ENCODE measurements around the gene TMEM184C. TPM values are rescaled to one million over a fixed set of nuclear protein-coding genes. Genes with fewer than 3 reads are reported as not detected.

The TMEM184C gene
- total RNA-seq, 2 experiments from 2014 or later = 29.2 to 31.8 TPM

- ChIA-PET POLR2A (no interaction called here), CTCF (interaction anchor here (0.7 to 3.6 kb wide), 5 partner anchors 20 to 176 kb away, joined by 3 to 40 read pairs (median 3); partner anchors contain the start of gene ARHGAP10)
Measured at GRCh38 chr4:147707892-147708672, 90.9 kb downstream of the TMEM184C start.

GRCh38 chr4:147709999-147710398 lies 92.8 kb downstream of the TMEM184C start:
- CTCF ChIA-PET = interaction anchor here (3.6 kb wide), 1 partner anchor 156 kb away, joined by 40 read pairs; no protein-coding TSS in a partner anchor
- POLR2A ChIA-PET = interaction anchor here (0.6 kb wide), 1 partner anchor 676 kb away, joined by 5 read pairs; no protein-coding TSS in a partner anchor

- ChIA-PET POLR2A (no interaction called here), CTCF (no interaction called here)
Measured at GRCh38 chr4:147714575-147715401, 97.6 kb downstream of the TMEM184C start.

- POLR2A ChIA-PET = no interaction called here
- CTCF ChIA-PET = interaction anchor here (0.7 kb wide), 1 partner anchor 115 kb away, joined by 4 read pairs; no protein-coding TSS in a partner anchor
Measured at GRCh38 chr4:147717878-147718277, 100.7 kb downstream of the TMEM184C start.

Other genes starting within 250 kb of the TMEM184C start
- not detected for gene EDNRA, start 136.3 kb upstream of the TMEM184C start, total RNA-seq
- gene PRMT9, start 66.8 kb downstream of the TMEM184C start, total RNA-seq = 1 to 10 TPM; 6.2 to 6.3 TPM
- gene ARHGAP10, start 114.7 kb downstream of the TMEM184C start, total RNA-seq = 1 to 10 TPM; 8.7 to 9.5 TPM